DND-41 (cell line): ENCODE results near the gene CTNNA3.

Experiments
- ATAC-seq: fragments of 200-7000 bp; cut with Tn5 transposase; 3 replicates; pipeline ENCODE4 v1.9.1; 2021; ENCODE audit warnings: low read depth; ENCODE audit not compliant: insufficient read depth
- DNase-seq: peaks from one replicate; pipeline ENCODE4 v3.0.0-alpha.2; 2020
- H2AFZ ChIP-seq: 2 replicates; pipeline ENCODE4 v1.6.0; 2012; ENCODE audit warnings: low read depth, low read length
- H3K27ac ChIP-seq: 2 replicates; pipeline ENCODE4 v1.5.1; 2012; ENCODE audit warnings: low read length, inconsistent platforms
- H3K27me3 ChIP-seq: fragments of 200-600 bp; sonication (generic); 2 replicates; pipeline ENCODE4 v1.6.0; 2012; ENCODE audit warnings: low read length, mild to moderate bottlenecking, inconsistent platforms; ENCODE audit not compliant: insufficient read depth, poor library complexity
- H3K36me3 ChIP-seq: 2 replicates; pipeline ENCODE4 v1.5.1; 2012; ENCODE audit warnings: low read length, inconsistent platforms; ENCODE audit not compliant: insufficient read depth
- H3K4me1 ChIP-seq: 2 replicates; pipeline ENCODE4 v1.5.1; 2012; ENCODE audit warnings: mild to moderate bottlenecking, low read length; ENCODE audit not compliant: insufficient read depth
- H3K4me2 ChIP-seq: 2 replicates; pipeline ENCODE4 v1.6.0; 2012; ENCODE audit warnings: mild to moderate bottlenecking, moderate library complexity, low read length, inconsistent platforms; ENCODE audit not compliant: insufficient read depth
- H3K4me3 ChIP-seq, 2 experiments: fragments of 200-600 bp in 1 of 2; shearing (Covaris generic) in 1 of 2; 2 replicates each; pipeline ENCODE4 v1.5.1; 2012 to 2016; ENCODE audit warnings: inconsistent platforms in 2 of 2, low read length in 2 of 2, mild to moderate bottlenecking in 2 of 2, low read depth in 1 of 2, moderate library complexity in 1 of 2
- H3K79me2 ChIP-seq: 2 replicates; pipeline ENCODE4 v1.6.0; 2012; ENCODE audit warnings: low read length, inconsistent platforms; ENCODE audit not compliant: insufficient read depth
- H3K9ac ChIP-seq: 2 replicates; pipeline ENCODE4 v1.6.0; 2012; ENCODE audit warnings: low read depth, mild to moderate bottlenecking, inconsistent platforms, low read length, moderate library complexity
- H3K9me3 ChIP-seq: 2 replicates; pipeline ENCODE4 v1.5.1; 2012; ENCODE audit warnings: low read length, moderate library complexity, mild to moderate bottlenecking, inconsistent platforms; ENCODE audit not compliant: insufficient read depth, severe bottlenecking
- H4K20me1 ChIP-seq: 2 replicates; pipeline ENCODE4 v1.6.0; 2012; ENCODE audit warnings: low read length; ENCODE audit not compliant: insufficient read depth
- EZH2 ChIP-seq: IDR thresholded peaks from 3 replicates; pipeline ENCODE4 v1.6.1; 2012; ENCODE audit warnings: borderline replicate concordance, low read depth, mild to moderate bottlenecking, moderate library complexity, low read length, inconsistent platforms; ENCODE audit not compliant: severe bottlenecking
- TF ChIP-seq, protein P1 (sequence below): IDR thresholded peaks from 2 replicates; pipeline ENCODE4 v1.5.1; 2012; ENCODE audit warnings: borderline replicate concordance, low read length, moderate library complexity, mild to moderate bottlenecking; ENCODE audit not compliant: poor library complexity, severe bottlenecking; ENCODE audit errors: extremely low read depth

Gene CTNNA3

DNA sequence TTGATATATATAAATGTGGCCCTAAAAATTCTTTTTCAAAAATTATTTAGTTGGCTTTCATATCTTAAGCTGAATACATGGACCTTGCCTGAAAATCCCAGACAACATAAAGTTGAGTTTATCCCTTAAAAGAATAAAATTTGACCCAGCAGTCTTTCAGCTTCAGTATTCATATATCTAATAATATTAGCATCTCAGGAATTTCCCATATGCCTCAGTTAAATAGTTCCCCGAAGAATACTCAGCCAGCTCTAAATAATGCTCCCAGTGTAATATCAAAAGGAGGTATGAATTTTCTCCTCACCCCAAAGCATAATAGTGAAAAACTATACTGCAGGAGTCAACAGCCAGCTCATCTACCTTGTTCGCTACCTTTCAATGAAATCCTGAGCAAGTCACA lies 145.9 kb downstream of the CTNNA3 start:
- Histone ChIP-seq H3K36me3 (no peaks in the 10 kb centered on the region), H4K20me1 (no peaks in the 10 kb centered on the region), H2AFZ (no peak overlapping the region), H3K27me3 (no peaks in the 10 kb centered on the region), H3K4me2 (no peak overlapping the region), H3K4me3 (no peak overlapping the region), H3K4me1 (no peaks in the 10 kb centered on the region), H3K79me2 (no peaks in the 10 kb centered on the region), H3K9ac (no peak overlapping the region), H3K27ac (no peak overlapping the region), H3K9me3 (no peaks in the 10 kb centered on the region)
- DNase-seq (no peak), ATAC-seq (no peak)
- TF ChIP-seq, protein P1, sequence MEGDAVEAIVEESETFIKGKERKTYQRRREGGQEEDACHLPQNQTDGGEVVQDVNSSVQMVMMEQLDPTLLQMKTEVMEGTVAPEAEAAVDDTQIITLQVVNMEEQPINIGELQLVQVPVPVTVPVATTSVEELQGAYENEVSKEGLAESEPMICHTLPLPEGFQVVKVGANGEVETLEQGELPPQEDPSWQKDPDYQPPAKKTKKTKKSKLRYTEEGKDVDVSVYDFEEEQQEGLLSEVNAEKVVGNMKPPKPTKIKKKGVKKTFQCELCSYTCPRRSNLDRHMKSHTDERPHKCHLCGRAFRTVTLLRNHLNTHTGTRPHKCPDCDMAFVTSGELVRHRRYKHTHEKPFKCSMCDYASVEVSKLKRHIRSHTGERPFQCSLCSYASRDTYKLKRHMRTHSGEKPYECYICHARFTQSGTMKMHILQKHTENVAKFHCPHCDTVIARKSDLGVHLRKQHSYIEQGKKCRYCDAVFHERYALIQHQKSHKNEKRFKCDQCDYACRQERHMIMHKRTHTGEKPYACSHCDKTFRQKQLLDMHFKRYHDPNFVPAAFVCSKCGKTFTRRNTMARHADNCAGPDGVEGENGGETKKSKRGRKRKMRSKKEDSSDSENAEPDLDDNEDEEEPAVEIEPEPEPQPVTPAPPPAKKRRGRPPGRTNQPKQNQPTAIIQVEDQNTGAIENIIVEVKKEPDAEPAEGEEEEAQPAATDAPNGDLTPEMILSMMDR = no peak
- TF ChIP-seq EZH2 = no peak

DNA sequence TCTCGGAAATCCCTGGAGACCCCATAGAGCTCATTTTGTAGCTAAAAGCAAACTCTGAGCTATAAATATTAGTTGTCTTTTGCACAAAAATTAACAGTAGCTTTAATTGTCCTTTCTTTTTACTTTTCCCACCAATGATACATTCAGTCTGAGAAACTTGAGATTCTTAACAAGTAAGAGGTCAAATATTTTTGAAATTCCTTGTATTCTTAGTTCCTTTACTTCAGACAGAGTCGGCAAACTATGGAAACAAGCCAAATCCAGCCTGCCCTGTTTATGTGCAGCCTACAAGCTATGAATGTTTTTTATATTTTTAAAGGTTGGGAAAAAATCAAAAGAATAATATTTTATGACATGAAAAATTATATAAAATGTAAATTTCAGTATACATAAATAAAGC lies 146.6 kb downstream of the CTNNA3 start:
- Histone ChIP-seq H3K4me3 (no peak overlapping the region), H3K9ac (no peak overlapping the region), H3K27ac (no peak overlapping the region), H3K79me2 (no peaks in the 10 kb centered on the region), H3K36me3 (no peaks in the 10 kb centered on the region), H4K20me1 (no peaks in the 10 kb centered on the region), H3K9me3 (no peaks in the 10 kb centered on the region), H2AFZ (no peak overlapping the region), H3K4me1 (no peaks in the 10 kb centered on the region), H3K4me2 (no peak overlapping the region), H3K27me3 (no peaks in the 10 kb centered on the region)
- no peak for TF ChIP-seq EZH2
- TF ChIP-seq, protein P1 = no peak
- DNase-seq (no peak), ATAC-seq (no peak)

DNA sequence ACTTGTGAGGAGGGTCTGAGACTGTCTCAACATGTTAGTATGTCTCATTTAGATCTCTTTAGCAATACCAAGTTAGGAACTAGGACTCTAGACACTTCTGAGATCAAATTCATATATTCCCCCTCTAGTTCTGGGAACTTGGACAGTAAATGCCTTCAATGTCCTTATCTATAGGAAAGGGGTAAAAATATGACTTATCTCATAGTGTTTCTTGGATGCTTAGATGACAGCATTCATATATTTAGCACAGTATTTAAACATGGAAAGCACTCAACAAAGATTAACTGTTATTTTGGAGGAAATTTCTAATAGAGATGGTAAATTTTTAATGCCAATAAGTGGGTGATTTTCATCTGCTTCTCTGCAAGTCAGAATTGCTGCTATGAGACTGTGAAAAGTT lies 154.6 kb downstream of the CTNNA3 start:
- ATAC-seq = no peak
- Histone ChIP-seq H3K4me3 (no peak overlapping the region), H3K9ac (no peak overlapping the region), H3K36me3 (no peaks in the 10 kb centered on the region), H4K20me1 (no peaks in the 10 kb centered on the region), H3K27me3 (peaks cover 5% of the 10 kb centered on the region), H2AFZ (no peak overlapping the region), H3K4me2 (no peak overlapping the region), H3K27ac (no peak overlapping the region), H3K4me1 (no peaks in the 10 kb centered on the region), H3K9me3 (no peaks in the 10 kb centered on the region), H3K79me2 (no peaks in the 10 kb centered on the region)
- TF ChIP-seq, protein P1 = no peak
- TF ChIP-seq EZH2 = no peak
- no peak for DNase-seq

DNA sequence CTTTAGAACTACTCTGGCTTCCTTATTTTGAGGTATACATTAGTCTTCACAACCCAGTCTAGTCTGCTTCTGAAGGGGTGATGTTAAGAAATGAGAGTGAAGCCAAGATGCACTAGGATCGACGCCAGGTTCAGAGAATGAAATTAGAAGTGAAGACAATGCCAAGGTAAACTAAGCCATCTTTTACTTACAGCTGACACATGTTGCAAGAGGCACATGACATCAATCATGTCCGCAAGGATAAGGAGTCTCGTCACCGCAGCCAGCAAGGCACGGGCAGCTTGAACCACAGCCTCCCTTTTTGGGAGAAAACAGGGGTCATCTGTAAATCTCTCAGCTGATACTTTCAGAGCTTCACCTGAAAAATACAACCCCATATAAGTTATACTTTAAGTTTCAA lies 156.7 kb downstream of the CTNNA3 start:
- H3K36me3 ChIP-seq = no peaks in the 10 kb centered on the region
- H4K20me1 ChIP-seq = no peaks in the 10 kb centered on the region
- no peak overlapping the region for H3K27ac ChIP-seq
- no peak overlapping the region for H2AFZ ChIP-seq
- TF ChIP-seq, protein P1 = no peak
- no peak for TF ChIP-seq EZH2
- no peak overlapping the region for H3K4me3 ChIP-seq
- no peak for ATAC-seq
- H3K4me2 ChIP-seq = no peak overlapping the region
- H3K79me2 ChIP-seq = no peaks in the 10 kb centered on the region
- H3K4me1 ChIP-seq = no peaks in the 10 kb centered on the region
- H3K27me3 ChIP-seq = peaks cover 5% of the 10 kb centered on the region
- H3K9ac ChIP-seq = no peak overlapping the region
- no peaks in the 10 kb centered on the region for H3K9me3 ChIP-seq
- DNase-seq = no peak
